Epithelial cell of proximal tubule (primary cell): Measurements from ENCODE around the gene MESP1. TPM values are rescaled to one million over a fixed set of nuclear protein-coding genes. Genes with fewer than 3 reads are reported as not detected.

Experiments used
- DNase-seq: peaks from one replicate; pipeline ENCODE4 v3.0.0-alpha.2; 2011; ENCODE audit warnings: low read depth
- H3K4me3 ChIP-seq: 2 replicates; pipeline ENCODE4 v1.5.1; 2011; ENCODE audit warnings: low read depth, mild to moderate bottlenecking, low read length
- CTCF ChIP-seq: conservative IDR thresholded peaks from 2 replicates; pipeline ENCODE4 v1.5.1; 2012; ENCODE audit warnings: low read depth, mild to moderate bottlenecking, low read length
- total RNA-seq: library from RNA; depleted of rRNA; stranded (reverse); fragments of >200 nt; gene quantifications from 2 replicates; pipeline ENCODE4 v1.2.3, GENCODE V29; 2015

MESP1 gene
- total RNA-seq, 1 donor from 2014 or later = 2.7 TPM

- TF ChIP-seq CTCF = no peak
- no peak for DNase-seq
- H3K4me3 ChIP-seq = no peak overlapping the region
Observed at GRCh38 chr15:89743594-89743993, 7.5 kb downstream of the MESP1 start.

GRCh38 chr15:89743011-89743410, 8.0 kb downstream of the MESP1 start:
- no peak for DNase-seq
- TF ChIP-seq CTCF = no peak
- no peak overlapping the region for H3K4me3 ChIP-seq

- no peak overlapping the region for H3K4me3 ChIP-seq
- DNase-seq = no peak
- TF ChIP-seq CTCF = peak; percentile 88
Observed at GRCh38 chr15:89740137-89740536, 10.9 kb downstream of the MESP1 start.

GRCh38 chr15:89735773-89736172, 15.3 kb downstream of the MESP1 start:
- H3K4me3 ChIP-seq = no peak overlapping the region
- DNase-seq = no peak
- TF ChIP-seq CTCF = no peak

GRCh38 chr15:89732451-89733172, 18.4 kb downstream of the MESP1 start:
- TF ChIP-seq CTCF = no peak
- no peak for DNase-seq
- no peak overlapping the region for H3K4me3 ChIP-seq

- no peak for DNase-seq
- no peak for TF ChIP-seq CTCF
Observed at GRCh38 chr15:89731275-89731674, 19.8 kb downstream of the MESP1 start.

GRCh38 chr15:89728254-89728653, 22.8 kb downstream of the MESP1 start:
- DNase-seq = no peak
- no peak overlapping the region for H3K4me3 ChIP-seq
- TF ChIP-seq CTCF = no peak

More at GRCh38 chr15:89731275-89731674, 19.8 kb downstream of the MESP1 start:
- no peak overlapping the region for H3K4me3 ChIP-seq
